Measurements from ENCODE around the gene OR4K2.

The OR4K2 gene

DNA sequence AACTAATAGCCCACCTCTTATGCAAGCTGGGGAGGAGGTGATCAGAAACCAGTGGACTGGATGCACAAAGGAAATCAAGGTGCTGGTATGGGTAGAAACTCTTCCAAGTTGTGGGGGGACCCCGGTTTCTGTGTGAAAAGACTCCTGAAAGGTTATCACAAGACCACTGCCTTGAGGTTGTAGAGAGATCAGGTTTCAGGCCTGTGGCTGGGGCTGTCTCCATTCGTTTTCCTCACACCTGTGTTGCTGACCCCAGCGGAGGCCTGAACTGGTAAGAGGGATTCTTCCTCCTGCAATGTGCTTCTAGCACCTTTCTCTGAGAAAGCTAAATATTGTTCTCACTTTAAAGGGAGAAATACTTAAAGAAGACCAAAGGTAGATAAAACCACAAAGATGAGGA, 36.2 kb downstream of the OR4K2 start:
- no peaks in the 10 kb centered on the region for H3K27me3 ChIP-seq (ENCODE audit: insufficient read depth, poor library complexity, severe bottlenecking)
- no peak overlapping the region for H3K4me3 ChIP-seq (replicated peaks; ENCODE audit: insufficient read depth, low read length)
- no peak for DNase-seq (ENCODE audit: low read depth in 1 of 2, low spot score in 1 of 2)
- no peak overlapping the region for H3K27ac ChIP-seq (replicated peaks)
- no peak for TF ChIP-seq GABPA (IDR thresholded peaks at IDR 0.05; ENCODE audit: low read depth)
- no peak for TF ChIP-seq POLR2AphosphoS5 (IDR thresholded peaks at IDR 0.05; ENCODE audit: low read depth)
- TF ChIP-seq, protein P1, sequence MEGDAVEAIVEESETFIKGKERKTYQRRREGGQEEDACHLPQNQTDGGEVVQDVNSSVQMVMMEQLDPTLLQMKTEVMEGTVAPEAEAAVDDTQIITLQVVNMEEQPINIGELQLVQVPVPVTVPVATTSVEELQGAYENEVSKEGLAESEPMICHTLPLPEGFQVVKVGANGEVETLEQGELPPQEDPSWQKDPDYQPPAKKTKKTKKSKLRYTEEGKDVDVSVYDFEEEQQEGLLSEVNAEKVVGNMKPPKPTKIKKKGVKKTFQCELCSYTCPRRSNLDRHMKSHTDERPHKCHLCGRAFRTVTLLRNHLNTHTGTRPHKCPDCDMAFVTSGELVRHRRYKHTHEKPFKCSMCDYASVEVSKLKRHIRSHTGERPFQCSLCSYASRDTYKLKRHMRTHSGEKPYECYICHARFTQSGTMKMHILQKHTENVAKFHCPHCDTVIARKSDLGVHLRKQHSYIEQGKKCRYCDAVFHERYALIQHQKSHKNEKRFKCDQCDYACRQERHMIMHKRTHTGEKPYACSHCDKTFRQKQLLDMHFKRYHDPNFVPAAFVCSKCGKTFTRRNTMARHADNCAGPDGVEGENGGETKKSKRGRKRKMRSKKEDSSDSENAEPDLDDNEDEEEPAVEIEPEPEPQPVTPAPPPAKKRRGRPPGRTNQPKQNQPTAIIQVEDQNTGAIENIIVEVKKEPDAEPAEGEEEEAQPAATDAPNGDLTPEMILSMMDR (IDR thresholded peaks at IDR 0.05; ENCODE audit: insufficient read depth, low read length), result no peak
- TF ChIP-seq SPI1 (IDR thresholded peaks at IDR 0.05; ENCODE audit: borderline replicate concordance, low read depth), result no peak
- TF ChIP-seq, protein P2, sequence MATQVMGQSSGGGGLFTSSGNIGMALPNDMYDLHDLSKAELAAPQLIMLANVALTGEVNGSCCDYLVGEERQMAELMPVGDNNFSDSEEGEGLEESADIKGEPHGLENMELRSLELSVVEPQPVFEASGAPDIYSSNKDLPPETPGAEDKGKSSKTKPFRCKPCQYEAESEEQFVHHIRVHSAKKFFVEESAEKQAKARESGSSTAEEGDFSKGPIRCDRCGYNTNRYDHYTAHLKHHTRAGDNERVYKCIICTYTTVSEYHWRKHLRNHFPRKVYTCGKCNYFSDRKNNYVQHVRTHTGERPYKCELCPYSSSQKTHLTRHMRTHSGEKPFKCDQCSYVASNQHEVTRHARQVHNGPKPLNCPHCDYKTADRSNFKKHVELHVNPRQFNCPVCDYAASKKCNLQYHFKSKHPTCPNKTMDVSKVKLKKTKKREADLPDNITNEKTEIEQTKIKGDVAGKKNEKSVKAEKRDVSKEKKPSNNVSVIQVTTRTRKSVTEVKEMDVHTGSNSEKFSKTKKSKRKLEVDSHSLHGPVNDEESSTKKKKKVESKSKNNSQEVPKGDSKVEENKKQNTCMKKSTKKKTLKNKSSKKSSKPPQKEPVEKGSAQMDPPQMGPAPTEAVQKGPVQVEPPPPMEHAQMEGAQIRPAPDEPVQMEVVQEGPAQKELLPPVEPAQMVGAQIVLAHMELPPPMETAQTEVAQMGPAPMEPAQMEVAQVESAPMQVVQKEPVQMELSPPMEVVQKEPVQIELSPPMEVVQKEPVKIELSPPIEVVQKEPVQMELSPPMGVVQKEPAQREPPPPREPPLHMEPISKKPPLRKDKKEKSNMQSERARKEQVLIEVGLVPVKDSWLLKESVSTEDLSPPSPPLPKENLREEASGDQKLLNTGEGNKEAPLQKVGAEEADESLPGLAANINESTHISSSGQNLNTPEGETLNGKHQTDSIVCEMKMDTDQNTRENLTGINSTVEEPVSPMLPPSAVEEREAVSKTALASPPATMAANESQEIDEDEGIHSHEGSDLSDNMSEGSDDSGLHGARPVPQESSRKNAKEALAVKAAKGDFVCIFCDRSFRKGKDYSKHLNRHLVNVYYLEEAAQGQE (IDR thresholded peaks at IDR 0.05; ENCODE audit: insufficient replicate concordance, low read depth), result no peak

- Histone ChIP-seq H3K27ac (replicated peaks) (no peak overlapping the region), H3K4me3 (replicated peaks; ENCODE audit: insufficient read depth, low read length) (no peak overlapping the region), H3K27me3 (ENCODE audit: insufficient read depth, poor library complexity, severe bottlenecking) (peaks cover 4% of the 10 kb centered on the region)
- TF ChIP-seq POLR2AphosphoS5 (IDR thresholded peaks at IDR 0.05; ENCODE audit: low read depth) (no peak), GABPA (IDR thresholded peaks at IDR 0.05; ENCODE audit: low read depth) (no peak), SPI1 (IDR thresholded peaks at IDR 0.05; ENCODE audit: borderline replicate concordance, low read depth) (no peak)
- TF ChIP-seq, protein P2 (IDR thresholded peaks at IDR 0.05; ENCODE audit: insufficient replicate concordance, low read depth), result no peak
- TF ChIP-seq, protein P1 (IDR thresholded peaks at IDR 0.05; ENCODE audit: insufficient read depth, low read length), result no peak
- DNase-seq (ENCODE audit: low read depth in 1 of 2, low spot score in 1 of 2), result no peak
Observed at GRCh38 chr14:19917243-19917642, 42.3 kb downstream of the OR4K2 start.

DNA sequence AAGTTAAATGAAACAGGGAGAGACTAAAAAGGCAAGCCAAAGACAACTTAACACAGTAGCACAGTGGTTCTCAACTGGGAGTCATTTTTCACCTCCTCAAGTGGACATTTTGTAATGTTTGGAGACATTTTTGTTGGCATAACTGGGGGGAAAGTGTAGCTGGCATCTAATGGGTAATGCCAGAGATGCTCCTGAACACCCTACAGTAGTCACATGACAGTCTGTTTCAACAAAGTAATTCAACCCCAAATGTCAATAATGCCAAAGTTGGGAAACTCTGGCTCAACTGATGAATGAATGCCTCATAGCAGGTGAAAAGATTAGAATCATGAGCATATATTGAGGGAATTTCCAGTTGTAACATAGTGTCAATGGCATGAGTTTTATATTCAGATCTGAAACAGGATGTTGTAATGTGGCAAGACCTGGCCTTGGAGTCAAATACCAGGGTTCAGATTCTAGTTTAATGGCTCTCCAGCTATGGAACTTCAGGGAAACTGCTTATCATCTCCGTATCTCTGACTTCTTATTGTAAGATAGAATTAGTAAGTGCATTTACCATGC, 43.1 kb downstream of the OR4K2 start:
- no peak overlapping the region for H3K4me3 ChIP-seq (replicated peaks; ENCODE audit: insufficient read depth, low read length)
- no peak for TF ChIP-seq SPI1 (IDR thresholded peaks at IDR 0.05; ENCODE audit: borderline replicate concordance, low read depth)
- TF ChIP-seq GABPA (IDR thresholded peaks at IDR 0.05; ENCODE audit: low read depth), result no peak
- TF ChIP-seq, protein P1 (IDR thresholded peaks at IDR 0.05; ENCODE audit: insufficient read depth, low read length), result no peak
- TF ChIP-seq POLR2AphosphoS5 (IDR thresholded peaks at IDR 0.05; ENCODE audit: low read depth), result no peak
- H3K27me3 ChIP-seq (ENCODE audit: insufficient read depth, poor library complexity, severe bottlenecking), result peaks cover 4% of the 10 kb centered on the region
- no peak overlapping the region for H3K27ac ChIP-seq (replicated peaks)
- DNase-seq (ENCODE audit: low read depth in 1 of 2, low spot score in 1 of 2), result no peak

Data from HL-60 (cell line).